Ishikawa (cell line): ENCODE measurements around the gene RECQL.

Source experiments
- CEBPB ChIP-seq: IDR thresholded peaks from 2 replicates; pipeline ENCODE4 v1.6.1; 2012
- CREB1 ChIP-seq: IDR thresholded peaks from 2 replicates; pipeline ENCODE4 v1.6.1; 2012; ENCODE audit warnings: low read depth
- EP300 ChIP-seq: IDR thresholded peaks from 2 replicates; pipeline ENCODE4 v1.6.1; 2012; ENCODE audit warnings: borderline replicate concordance
- FOXM1 ChIP-seq: IDR thresholded peaks from 2 replicates; pipeline ENCODE4 v1.6.1; 2012; ENCODE audit warnings: low read depth, borderline replicate concordance
- NFIC ChIP-seq: IDR thresholded peaks from 2 replicates; pipeline ENCODE4 v1.6.1; 2012
- RAD21 ChIP-seq: IDR thresholded peaks from 2 replicates; pipeline ENCODE4 v1.6.1; 2012; ENCODE audit warnings: low read depth
- TAF1 ChIP-seq: IDR thresholded peaks from 2 replicates; pipeline ENCODE4 v1.6.1; 2012; ENCODE audit warnings: low read depth, mild to moderate bottlenecking
- TCF12 ChIP-seq: IDR thresholded peaks from 2 replicates; pipeline ENCODE4 v1.6.1; 2012; ENCODE audit warnings: low read depth
- TEAD4 ChIP-seq: IDR thresholded peaks from 2 replicates; pipeline ENCODE4 v1.6.1; 2012
- YY1 ChIP-seq: IDR thresholded peaks from 2 replicates; pipeline ENCODE4 v1.6.1; 2012; ENCODE audit warnings: low read depth
- ZBTB7A ChIP-seq: IDR thresholded peaks from 2 replicates; pipeline ENCODE4 v1.6.1; 2012; ENCODE audit warnings: low read depth
- TF ChIP-seq, protein P1 (sequence below): IDR thresholded peaks from 2 replicates; pipeline ENCODE4 v1.6.1; 2012
- TF ChIP-seq, protein P2 (sequence below): IDR thresholded peaks from 2 replicates; pipeline ENCODE4 v1.6.1; 2012
- TF ChIP-seq, protein P3 (sequence below): IDR thresholded peaks from 2 replicates; pipeline ENCODE4 v1.6.1; 2012; ENCODE audit warnings: low read depth, mild to moderate bottlenecking

DNA sequence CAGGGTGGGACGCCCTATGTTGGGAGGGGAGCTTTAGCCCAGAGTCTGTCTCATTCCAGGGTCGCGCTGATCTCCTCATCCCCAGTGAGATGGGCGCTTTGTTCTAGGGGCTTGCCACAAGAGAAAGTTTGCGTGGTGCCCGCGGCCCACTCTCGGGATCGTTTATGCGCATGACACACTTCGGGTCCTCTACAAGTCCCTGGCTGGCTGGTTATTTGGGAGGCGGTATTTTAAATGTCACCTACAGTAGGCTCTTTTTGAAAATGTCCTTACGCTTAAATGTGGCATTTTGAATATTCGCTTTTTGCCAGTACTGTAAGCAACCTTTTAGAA, 695 bp upstream of the RECQL start:
- TF ChIP-seq ZBTB7A = no peak
- no peak for TF ChIP-seq EP300
- TF ChIP-seq TCF12 = no peak
- TF ChIP-seq RAD21 = no peak
- TF ChIP-seq, protein P1, sequence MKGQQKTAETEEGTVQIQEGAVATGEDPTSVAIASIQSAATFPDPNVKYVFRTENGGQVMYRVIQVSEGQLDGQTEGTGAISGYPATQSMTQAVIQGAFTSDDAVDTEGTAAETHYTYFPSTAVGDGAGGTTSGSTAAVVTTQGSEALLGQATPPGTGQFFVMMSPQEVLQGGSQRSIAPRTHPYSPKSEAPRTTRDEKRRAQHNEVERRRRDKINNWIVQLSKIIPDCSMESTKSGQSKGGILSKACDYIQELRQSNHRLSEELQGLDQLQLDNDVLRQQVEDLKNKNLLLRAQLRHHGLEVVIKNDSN = no peak
- no peak for TF ChIP-seq NFIC
- TF ChIP-seq FOXM1 = no peak
- no peak for TF ChIP-seq TEAD4
- TF ChIP-seq TAF1 = no peak
- TF ChIP-seq, protein P2, sequence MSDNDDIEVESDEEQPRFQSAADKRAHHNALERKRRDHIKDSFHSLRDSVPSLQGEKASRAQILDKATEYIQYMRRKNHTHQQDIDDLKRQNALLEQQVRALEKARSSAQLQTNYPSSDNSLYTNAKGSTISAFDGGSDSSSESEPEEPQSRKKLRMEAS = no peak
- no peak for TF ChIP-seq YY1
- TF ChIP-seq CEBPB = no peak
- TF ChIP-seq, protein P3, sequence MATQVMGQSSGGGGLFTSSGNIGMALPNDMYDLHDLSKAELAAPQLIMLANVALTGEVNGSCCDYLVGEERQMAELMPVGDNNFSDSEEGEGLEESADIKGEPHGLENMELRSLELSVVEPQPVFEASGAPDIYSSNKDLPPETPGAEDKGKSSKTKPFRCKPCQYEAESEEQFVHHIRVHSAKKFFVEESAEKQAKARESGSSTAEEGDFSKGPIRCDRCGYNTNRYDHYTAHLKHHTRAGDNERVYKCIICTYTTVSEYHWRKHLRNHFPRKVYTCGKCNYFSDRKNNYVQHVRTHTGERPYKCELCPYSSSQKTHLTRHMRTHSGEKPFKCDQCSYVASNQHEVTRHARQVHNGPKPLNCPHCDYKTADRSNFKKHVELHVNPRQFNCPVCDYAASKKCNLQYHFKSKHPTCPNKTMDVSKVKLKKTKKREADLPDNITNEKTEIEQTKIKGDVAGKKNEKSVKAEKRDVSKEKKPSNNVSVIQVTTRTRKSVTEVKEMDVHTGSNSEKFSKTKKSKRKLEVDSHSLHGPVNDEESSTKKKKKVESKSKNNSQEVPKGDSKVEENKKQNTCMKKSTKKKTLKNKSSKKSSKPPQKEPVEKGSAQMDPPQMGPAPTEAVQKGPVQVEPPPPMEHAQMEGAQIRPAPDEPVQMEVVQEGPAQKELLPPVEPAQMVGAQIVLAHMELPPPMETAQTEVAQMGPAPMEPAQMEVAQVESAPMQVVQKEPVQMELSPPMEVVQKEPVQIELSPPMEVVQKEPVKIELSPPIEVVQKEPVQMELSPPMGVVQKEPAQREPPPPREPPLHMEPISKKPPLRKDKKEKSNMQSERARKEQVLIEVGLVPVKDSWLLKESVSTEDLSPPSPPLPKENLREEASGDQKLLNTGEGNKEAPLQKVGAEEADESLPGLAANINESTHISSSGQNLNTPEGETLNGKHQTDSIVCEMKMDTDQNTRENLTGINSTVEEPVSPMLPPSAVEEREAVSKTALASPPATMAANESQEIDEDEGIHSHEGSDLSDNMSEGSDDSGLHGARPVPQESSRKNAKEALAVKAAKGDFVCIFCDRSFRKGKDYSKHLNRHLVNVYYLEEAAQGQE = no peak
- no peak for TF ChIP-seq CREB1
